ENCODE measurements around the gene NUP37. TPM values are rescaled to one million over a fixed set of nuclear protein-coding genes. Genes with fewer than 3 reads are reported as not detected.

The NUP37 gene
- total RNA-seq, 4 donors from 2014 or later = 18.1 to 39.1 (median 27.3) TPM

- Histone ChIP-seq H3K36me3 (peaks cover 0 to 79% (median 0%) of the 10 kb centered on the region in 3 donors), H3K27ac (no peak overlapping the region), H3K9me3 (no peaks in the 10 kb centered on the region), H3K4me1 (no peaks in the 10 kb centered on the region), H3K27me3 (no peaks in the 10 kb centered on the region), H3K4me3 (no peak overlapping the region)
- 60 to 61% methylated on average over 3 of the region's 3 CpGs for WGBS, 2 donors
- TF ChIP-seq CTCF (IDR thresholded peaks at IDR 0.05) (no peak), POLR2A (IDR thresholded peaks at IDR 0.05) (no peak)
- intact Hi-C loops (cut with DNase I) = no loop called here
- no peak for DNase-seq
Observed at GRCh38 chr12:102033991-102034745, 85.7 kb downstream of the NUP37 start.

- Histone ChIP-seq H3K9me3 (no peaks in the 10 kb centered on the region), H3K4me1 (no peaks in the 10 kb centered on the region), H3K27me3 (no peaks in the 10 kb centered on the region), H3K27ac (no peak overlapping the region), H3K4me3 (no peak overlapping the region), H3K36me3 (peaks cover 0 to 59% (median 0%) of the 10 kb centered on the region in 3 donors)
- intact Hi-C loops (cut with DNase I) = no loop called here
- TF ChIP-seq POLR2A (IDR thresholded peaks at IDR 0.05) = no peak
- TF ChIP-seq CTCF (IDR thresholded peaks at IDR 0.05) = no peak
- DNase-seq = no peak
Observed at GRCh38 chr12:102031852-102032251, 88.1 kb downstream of the NUP37 start.

GRCh38 chr12:102029141-102029540 is 90.8 kb downstream of the NUP37 start:
- Histone ChIP-seq H3K9me3 (no peaks in the 10 kb centered on the region), H3K4me3 (no peak overlapping the region), H3K27ac (no peak overlapping the region), H3K27me3 (no peaks in the 10 kb centered on the region), H3K36me3 (peaks cover 0 to 43% (median 0%) of the 10 kb centered on the region in 3 donors), H3K4me1 (peaks cover 0 to 3% (median 0%) of the 10 kb centered on the region in 3 donors)
- 68 to 76% methylated on average over 4 of the region's 4 CpGs for WGBS, 2 donors
- DNase-seq = no peak
- TF ChIP-seq CTCF (IDR thresholded peaks at IDR 0.05) (no peak), POLR2A (IDR thresholded peaks at IDR 0.05) (no peak)
- intact Hi-C loops (cut with DNase I) = no loop called here

- H3K27me3 ChIP-seq = no peaks in the 10 kb centered on the region
- TF ChIP-seq CTCF (IDR thresholded peaks at IDR 0.05) = no peak
- TF ChIP-seq POLR2A (IDR thresholded peaks at IDR 0.05) = no peak
- no peak overlapping the region for H3K27ac ChIP-seq
- intact Hi-C loops (cut with DNase I) = no loop called here
- no peak overlapping the region for H3K4me3 ChIP-seq
- DNase-seq = no peak
- H3K36me3 ChIP-seq = peaks cover 0 to 47% (median 0%) of the 10 kb centered on the region in 3 donors
- no peaks in the 10 kb centered on the region for H3K9me3 ChIP-seq
- WGBS, 2 donors = 59 to 60% methylated on average over 1 of the region's 1 CpG
- peaks cover 0 to 3% (median 0%) of the 10 kb centered on the region in 3 donors for H3K4me1 ChIP-seq
Observed at GRCh38 chr12:102026728-102027127, 93.2 kb downstream of the NUP37 start.

GRCh38 chr12:102024765-102025164 is 95.1 kb downstream of the NUP37 start:
- Histone ChIP-seq H3K27me3 (no peaks in the 10 kb centered on the region), H3K9me3 (no peaks in the 10 kb centered on the region), H3K27ac (no peak overlapping the region), H3K4me3 (no peak overlapping the region), H3K36me3 (peaks cover 0 to 42% (median 0%) of the 10 kb centered on the region in 3 donors), H3K4me1 (peaks cover 0 to 3% (median 0%) of the 10 kb centered on the region in 3 donors)
- intact Hi-C loops (cut with DNase I) = no loop called here
- no peak for DNase-seq
- TF ChIP-seq CTCF (IDR thresholded peaks at IDR 0.05) (no peak), POLR2A (IDR thresholded peaks at IDR 0.05) (no peak)
- 50 to 54% methylated on average over 2 of the region's 2 CpGs for WGBS, 2 donors

Data from esophagus squamous epithelium (tissue), 5 donors.